Stimulated activated CD8-positive, alpha-beta memory T cell treated with anti-CD3 and anti-CD28 coated beads, Interleukin-12 subunit alpha, Interleukin-12 subunit beta, amount 100 ng/mL, for 4 hours (primary cell): ENCODE data around the gene SYTL3.
"Not testable (repeated sequence)": the region's sequence is repeated elsewhere in the genome, so short reads cannot be mapped to it uniquely, and the experiment has no call there.

ENCODE experiments used
- DNase-seq: peaks from one replicate; pipeline ENCODE4 v3.0.0-alpha.2; 2020; ENCODE audit warnings: low read depth

The SYTL3 gene

GRCh38 chr6:158662954-158663624 lies 13.2 kb downstream of the SYTL3 start:
- no peak for DNase-seq

GRCh38 chr6:158663625-158664165 lies 13.8 kb downstream of the SYTL3 start:
- no peak for DNase-seq

- no peak for DNase-seq
Observed at GRCh38 chr6:158665332-158665731, 15.5 kb downstream of the SYTL3 start.

GRCh38 chr6:158666628-158667359 lies 16.9 kb downstream of the SYTL3 start:
- DNase-seq: no peak

- DNase-seq: no peak
Observed at GRCh38 chr6:158667360-158667981, 17.6 kb downstream of the SYTL3 start.

GRCh38 chr6:158668707-158669103 lies 18.9 kb downstream of the SYTL3 start:
- DNase-seq: no peak

GRCh38 chr6:158669145-158670035 lies 19.5 kb downstream of the SYTL3 start:
- no peak for DNase-seq

- DNase-seq: not testable (repeated sequence)
Observed at GRCh38 chr6:158672119-158672518, 22.3 kb downstream of the SYTL3 start.

GRCh38 chr6:158672726-158673125 lies 22.9 kb downstream of the SYTL3 start:
- DNase-seq: no peak

- no peak for DNase-seq
Observed at GRCh38 chr6:158674342-158675131, 24.7 kb downstream of the SYTL3 start.

GRCh38 chr6:158677094-158677493 lies 27.2 kb downstream of the SYTL3 start:
- DNase-seq: not testable (repeated sequence)

GRCh38 chr6:158677906-158678578 lies 28.2 kb downstream of the SYTL3 start:
- no peak for DNase-seq

- no peak for DNase-seq
Observed at GRCh38 chr6:158680015-158680414, 30.2 kb downstream of the SYTL3 start.

GRCh38 chr6:158680481-158680880 lies 30.6 kb downstream of the SYTL3 start:
- no peak for DNase-seq

- no peak for DNase-seq
Observed at GRCh38 chr6:158684311-158684710, 34.5 kb downstream of the SYTL3 start.

GRCh38 chr6:158684745-158685324 lies 35.0 kb downstream of the SYTL3 start:
- DNase-seq: no peak

GRCh38 chr6:158686311-158686710 lies 36.5 kb downstream of the SYTL3 start:
- no peak for DNase-seq

GRCh38 chr6:158686791-158687381 lies 37.0 kb downstream of the SYTL3 start:
- DNase-seq: no peak

GRCh38 chr6:158687506-158687905 lies 37.7 kb downstream of the SYTL3 start:
- DNase-seq: no peak

- no peak for DNase-seq
Observed at GRCh38 chr6:158688860-158689259, 39.0 kb downstream of the SYTL3 start.
